DND-41 (cell line): Measurements from ENCODE around the gene POU4F3.

Source experiments
- EZH2 ChIP-seq: IDR thresholded peaks from 3 replicates; pipeline ENCODE4 v1.6.1; 2012; ENCODE audit warnings: borderline replicate concordance, low read depth, mild to moderate bottlenecking, moderate library complexity, low read length, inconsistent platforms; ENCODE audit not compliant: severe bottlenecking
- TF ChIP-seq, protein P1 (sequence below): IDR thresholded peaks from 2 replicates; pipeline ENCODE4 v1.5.1; 2012; ENCODE audit warnings: borderline replicate concordance, low read length, moderate library complexity, mild to moderate bottlenecking; ENCODE audit not compliant: poor library complexity, severe bottlenecking; ENCODE audit errors: extremely low read depth

DNA sequence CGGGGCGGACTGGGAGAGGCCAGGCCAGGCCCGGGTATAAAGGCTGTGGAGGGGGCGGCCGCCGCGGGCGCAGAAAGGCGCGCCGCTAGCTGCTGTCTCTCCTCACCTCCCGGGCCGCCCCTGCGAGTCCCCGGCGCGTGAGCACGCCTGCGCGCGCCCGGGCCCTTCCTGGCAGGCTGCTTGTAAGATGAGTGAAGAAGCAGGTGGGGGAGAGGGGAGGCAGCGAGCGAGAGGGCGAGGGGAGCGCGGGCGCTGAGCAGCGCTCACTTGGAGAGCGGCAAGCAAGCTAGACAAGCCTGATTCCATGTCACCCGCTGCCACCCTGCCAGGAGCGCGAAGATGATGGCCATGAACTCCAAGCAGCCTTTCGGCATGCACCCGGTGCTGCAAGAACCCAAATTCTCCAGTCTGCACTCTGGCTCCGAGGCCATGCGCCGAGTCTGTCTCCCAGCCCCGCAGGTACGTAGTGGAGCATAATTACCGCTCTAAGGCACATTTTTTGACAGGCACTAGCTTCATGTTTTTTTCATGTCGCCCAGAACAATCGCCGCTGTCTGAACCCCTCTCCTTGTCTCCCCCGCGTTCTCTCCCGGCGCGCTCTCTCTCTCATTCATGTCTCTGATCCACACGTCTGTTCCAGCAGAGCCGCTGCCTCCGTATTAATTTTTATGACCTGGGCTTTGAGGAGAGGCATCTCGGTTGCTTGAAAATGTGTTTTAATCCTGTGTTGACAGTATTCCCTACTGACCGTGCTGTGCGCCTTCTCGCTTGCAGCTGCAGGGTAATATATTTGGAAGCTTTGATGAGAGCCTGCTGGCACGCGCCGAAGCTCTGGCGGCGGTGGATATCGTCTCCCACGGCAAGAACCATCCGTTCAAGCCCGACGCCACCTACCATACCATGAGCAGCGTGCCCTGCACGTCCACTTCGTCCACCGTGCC is at the start of gene POU4F3:
- TF ChIP-seq, protein P1, sequence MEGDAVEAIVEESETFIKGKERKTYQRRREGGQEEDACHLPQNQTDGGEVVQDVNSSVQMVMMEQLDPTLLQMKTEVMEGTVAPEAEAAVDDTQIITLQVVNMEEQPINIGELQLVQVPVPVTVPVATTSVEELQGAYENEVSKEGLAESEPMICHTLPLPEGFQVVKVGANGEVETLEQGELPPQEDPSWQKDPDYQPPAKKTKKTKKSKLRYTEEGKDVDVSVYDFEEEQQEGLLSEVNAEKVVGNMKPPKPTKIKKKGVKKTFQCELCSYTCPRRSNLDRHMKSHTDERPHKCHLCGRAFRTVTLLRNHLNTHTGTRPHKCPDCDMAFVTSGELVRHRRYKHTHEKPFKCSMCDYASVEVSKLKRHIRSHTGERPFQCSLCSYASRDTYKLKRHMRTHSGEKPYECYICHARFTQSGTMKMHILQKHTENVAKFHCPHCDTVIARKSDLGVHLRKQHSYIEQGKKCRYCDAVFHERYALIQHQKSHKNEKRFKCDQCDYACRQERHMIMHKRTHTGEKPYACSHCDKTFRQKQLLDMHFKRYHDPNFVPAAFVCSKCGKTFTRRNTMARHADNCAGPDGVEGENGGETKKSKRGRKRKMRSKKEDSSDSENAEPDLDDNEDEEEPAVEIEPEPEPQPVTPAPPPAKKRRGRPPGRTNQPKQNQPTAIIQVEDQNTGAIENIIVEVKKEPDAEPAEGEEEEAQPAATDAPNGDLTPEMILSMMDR: no peak
- no peak for TF ChIP-seq EZH2
